Common myeloid progenitor, CD34-positive (primary cell): Measurements from ENCODE around the gene ZNF837.

Experiments
- CTCF ChIA-PET: fragments of 350-600 bp; sonication (Branson Sonifier 250); formaldehyde crosslinking; loops from one replicate; lab custom pipeline; 2021; ENCODE audit warnings: antibody characterized with exemption; lab: Charles Lee
- POLR2A ChIA-PET: fragments of 350-600 bp; sonication (Branson Sonifier 250); formaldehyde crosslinking; loops from one replicate; lab custom pipeline; 2021; ENCODE audit warnings: antibody characterized with exemption; lab: Charles Lee
- DNase-seq, 3 donors: peaks; one replicate each; pipeline versions ENCODE4 v3.0.0 to v3.0.0-alpha.2; 2013
- H3K27ac ChIP-seq, 2 experiments: 1 replicate in 1 of 2; 2 replicates in 1 of 2; pipeline ENCODE4 v1.7.0; 2013; ENCODE audit warnings: inconsistent platforms in 2 of 2, low read length in 2 of 2, mild to moderate bottlenecking in 2 of 2, low read depth in 1 of 2, moderate library complexity in 1 of 2; ENCODE audit not compliant: severe bottlenecking in 2 of 2, insufficient read depth in 1 of 2, poor library complexity in 1 of 2
- H3K27me3 ChIP-seq, 5 experiments: replicated peaks in 2 of 5; 1 replicate in 3 of 5; 2 replicates in 2 of 5; pipeline versions ENCODE4 v1.6.1 to v1.7.0; 2013; ENCODE audit warnings: low read length in 4 of 5, mild to moderate bottlenecking in 2 of 5, moderate library complexity in 2 of 5, inconsistent platforms in 1 of 5; ENCODE audit not compliant: insufficient read depth in 5 of 5, control insufficient read depth in 4 of 5
- H3K36me3 ChIP-seq, 4 experiments: 1 replicate in 2 of 4; 2 replicates in 2 of 4; pipeline versions ENCODE4 v1.6.1 to v1.7.0; 2013; ENCODE audit warnings: low read length in 3 of 4, control low read depth in 1 of 4, mild to moderate bottlenecking in 1 of 4; ENCODE audit not compliant: control insufficient read depth in 4 of 4, insufficient read depth in 4 of 4
- H3K4me1 ChIP-seq, 4 experiments: 1 replicate in 3 of 4; 2 replicates in 1 of 4; pipeline versions ENCODE4 v1.6.1 to v1.7.1; 2013; ENCODE audit warnings: low read length in 3 of 4, mild to moderate bottlenecking in 3 of 4, control low read depth in 1 of 4, inconsistent platforms in 1 of 4, moderate library complexity in 1 of 4; ENCODE audit not compliant: control insufficient read depth in 4 of 4, insufficient read depth in 4 of 4; ENCODE audit errors: control extremely low read depth in 1 of 4
- H3K4me3 ChIP-seq, 7 experiments: 1 replicate in 4 of 7; 2 replicates in 3 of 7; pipeline versions ENCODE4 v1.5.1 to v1.7.0; 2013; ENCODE audit warnings: mild to moderate bottlenecking in 7 of 7, low read length in 6 of 7, moderate library complexity in 6 of 7, inconsistent platforms in 2 of 7, low read depth in 2 of 7, control low read depth in 1 of 7; ENCODE audit not compliant: insufficient read depth in 4 of 7, control insufficient read depth in 1 of 7; ENCODE audit errors: extremely low read depth in 1 of 7
- H3K9me3 ChIP-seq, 5 experiments: 1 replicate in 4 of 5; 2 replicates in 1 of 5; pipeline versions ENCODE4 v1.6.1 to v1.7.1; 2013; ENCODE audit warnings: low read length in 4 of 5, mild to moderate bottlenecking in 2 of 5, inconsistent platforms in 1 of 5, low read depth in 1 of 5, moderate library complexity in 1 of 5; ENCODE audit not compliant: control insufficient read depth in 4 of 5, insufficient read depth in 2 of 5; ENCODE audit errors: control extremely low read depth in 1 of 5
- WGBS: methylation state at CpG from one replicate; pipeline ENCODE4 v1.1.5; 2013; ENCODE audit not compliant: insufficient coverage; 5-methylcytosine and 5-hydroxymethylcytosine counted together

ZNF837 gene

GRCh38 chr19:58332697-58333096 is 48.1 kb downstream of the ZNF837 start:
- H3K9me3 ChIP-seq: no peaks in the 10 kb centered on the region
- DNase-seq: peak in 1 of 3 donors; percentile 10
- no peak overlapping the region for H3K27ac ChIP-seq
- POLR2A ChIA-PET: no interaction called here
- H3K4me3 ChIP-seq: no peak overlapping the region
- peaks cover 2 to 29% (median 15%) of the 10 kb centered on the region in 4 experiments for H3K36me3 ChIP-seq
- no peaks in the 10 kb centered on the region for H3K27me3 ChIP-seq
- WGBS: no CpG with 5 or more reads among the region's 1 CpG
- peaks cover 0 to 8% (median 3%) of the 10 kb centered on the region in 4 experiments for H3K4me1 ChIP-seq
- CTCF ChIA-PET: interaction anchor here (1.0 to 1.1 kb wide), 2 partner anchors 11 to 31 kb away, joined by 3 read pairs; no protein-coding TSS in a partner anchor

- WGBS: 93% methylated on average over 3 of the region's 4 CpGs
- Histone ChIP-seq H3K9me3 (no peaks in the 10 kb centered on the region), H3K4me3 (no peak overlapping the region), H3K27ac (no peak overlapping the region), H3K4me1 (peaks cover 0 to 25% (median 21%) of the 10 kb centered on the region in 4 experiments), H3K27me3 (no peaks in the 10 kb centered on the region), H3K36me3 (peaks cover 0 to 11% (median 8%) of the 10 kb centered on the region in 4 experiments)
- ChIA-PET CTCF (interaction anchor here (0.7 to 1.6 kb wide), 5 partner anchors 9 to 170 kb away, joined by 3 to 6 read pairs (median 3); no protein-coding TSS in a partner anchor), POLR2A (no interaction called here)
- no peak for DNase-seq
These were observed 50.4 kb downstream of the ZNF837 start for GRCh38 chr19:58330458-58330857.

- H3K27ac ChIP-seq: no peak overlapping the region
- WGBS: 64% methylated on average over 9 of the region's 10 CpGs
- no peaks in the 10 kb centered on the region for H3K9me3 ChIP-seq
- no peak overlapping the region for H3K4me3 ChIP-seq
- peak; percentile 59 to 72 (median 64) for DNase-seq
- H3K27me3 ChIP-seq: no peaks in the 10 kb centered on the region
- ChIA-PET POLR2A (no interaction called here), CTCF (interaction anchor here (0.8 to 2.3 kb wide), 3 partner anchors 32 to 78 kb away, joined by 3 to 8 read pairs (median 3); no protein-coding TSS in a partner anchor)
- peaks cover 0 to 27% (median 21%) of the 10 kb centered on the region in 4 experiments for H3K4me1 ChIP-seq
- H3K36me3 ChIP-seq: no peaks in the 10 kb centered on the region
These were observed 51.8 kb downstream of the ZNF837 start for GRCh38 chr19:58328999-58329398.

- H3K27me3 ChIP-seq: no peaks in the 10 kb centered on the region
- CTCF ChIA-PET: interaction anchor here (1.0 to 1.5 kb wide), 4 partner anchors 18 to 82 kb away, joined by 3 to 8 read pairs (median 4); partner anchors contain the start of genes ZNF497 and ZNF584
- peak within 1 kb of the TSS; percentile 36 to 80 for H3K27ac ChIP-seq
- H3K36me3 ChIP-seq: peaks cover 0 to 7% (median 2%) of the 10 kb centered on the region in 4 experiments
- peak; percentile 86 to 92 (median 88) for DNase-seq
- H3K9me3 ChIP-seq: no peaks in the 10 kb centered on the region
- 0% methylated on average over 40 of the region's 62 CpGs for WGBS
- peaks cover 0 to 27% (median 21%) of the 10 kb centered on the region in 4 experiments for H3K4me1 ChIP-seq
- H3K4me3 ChIP-seq: peak within 1 kb of the TSS; percentile 72 to 100 (median 94)
- POLR2A ChIA-PET: interaction anchor here (0.8 to 1.2 kb wide), 3 partner anchors 20 to 144 kb away, joined by 3 to 7 read pairs (median 4); partner anchors contain the start of gene ZNF274
These were observed 53.7 kb downstream of the ZNF837 start, which contains the start of gene ZSCAN22 for GRCh38 chr19:58326914-58327726. TSS of gene ZSCAN22 (plus strand) at chr19:58326994. CDS start at chr19:58334803, 7,809 bp downstream.

- ChIA-PET CTCF (interaction anchor here (1.0 to 1.5 kb wide), 5 partner anchors 17 to 107 kb away, joined by 3 to 8 read pairs (median 3); partner anchors contain the start of genes ZNF497 and ZNF584), POLR2A (interaction anchor here (0.8 to 1.2 kb wide), 3 partner anchors 20 to 143 kb away, joined by 3 to 7 read pairs (median 4); partner anchors contain the start of gene ZNF274)
- WGBS: 5% methylated on average over 3 of the region's 9 CpGs
- H3K27me3 ChIP-seq: no peaks in the 10 kb centered on the region
- H3K36me3 ChIP-seq: peaks cover 0 to 11% (median 2%) of the 10 kb centered on the region in 4 experiments
- no peaks in the 10 kb centered on the region for H3K9me3 ChIP-seq
- no peak for DNase-seq
- H3K4me1 ChIP-seq: peaks cover 0 to 27% (median 21%) of the 10 kb centered on the region in 4 experiments
- peak overlapping the region; percentile 72 to 100 (median 94) for H3K4me3 ChIP-seq
- peak overlapping the region; percentile 36 to 80 for H3K27ac ChIP-seq
These were observed 54.3 kb downstream of the ZNF837 start for GRCh38 chr19:58326501-58326913.

- DNase-seq: no peak
- Histone ChIP-seq H3K36me3 (peaks cover 0 to 12% (median 2%) of the 10 kb centered on the region in 4 experiments), H3K9me3 (no peaks in the 10 kb centered on the region), H3K4me3 (peak overlapping the region in 4 of 7 experiments; percentile 33 to 100 (median 90)), H3K27me3 (no peaks in the 10 kb centered on the region), H3K27ac (no peak overlapping the region), H3K4me1 (peaks cover 0 to 27% (median 21%) of the 10 kb centered on the region in 4 experiments)
- ChIA-PET POLR2A (interaction anchor here (1.2 kb wide), 1 partner anchor 21 kb away, joined by 3 read pairs; no protein-coding TSS in a partner anchor), CTCF (interaction anchor here (0.8 to 1.5 kb wide), 5 partner anchors 24 to 174 kb away, joined by 3 to 8 read pairs (median 3); partner anchors contain the start of genes ZNF497 and ZNF584)
- 96% methylated on average over 4 of the region's 6 CpGs for WGBS
These were observed 55.4 kb downstream of the ZNF837 start for GRCh38 chr19:58325311-58326022.
